Islet of Langerhans (tissue), 1 donor: ENCODE results near the gene B4GALT7.
"Not testable (repeated sequence)": the region's sequence is repeated elsewhere in the genome, so short reads cannot be mapped to it uniquely, and the experiment has no call there.

Experiments used
- FAIRE-seq: peaks from one replicate; lab custom pipeline; 2011; peaks lifted over from hg19 to GRCh38; lab: Jason Lieb, UNC

B4GALT7 gene

GRCh38 chr5:177599731-177600507, at the start of gene B4GALT7:
Gene B4GALT7 (plus strand): TSS chr5:177600132. CDS start chr5:177600211, 79 bp downstream.
- FAIRE-seq: no peak

GRCh38 chr5:177552839-177553455, 47.0 kb upstream of the B4GALT7 start:
- no peak for FAIRE-seq

- FAIRE-seq: no peak
These were observed 46.1 kb upstream of the B4GALT7 start for GRCh38 chr5:177553671-177554429.

- no peak for FAIRE-seq
These were observed 45.3 kb upstream of the B4GALT7 start, which contains the start of gene FAM193B for GRCh38 chr5:177554474-177555111. Gene FAM193B (minus strand): TSS chr5:177554563. CDS start chr5:177554458, 105 bp downstream.

GRCh38 chr5:177555228-177555627, 44.7 kb upstream of the B4GALT7 start:
- no peak for FAIRE-seq

GRCh38 chr5:177555665-177556064, 44.3 kb upstream of the B4GALT7 start:
- no peak for FAIRE-seq

- no peak for FAIRE-seq
These were observed 42.8 kb upstream of the B4GALT7 start for GRCh38 chr5:177557041-177557647.

GRCh38 chr5:177557796-177558195, 42.1 kb upstream of the B4GALT7 start:
- FAIRE-seq: no peak

GRCh38 chr5:177559446-177559941, 40.4 kb upstream of the B4GALT7 start:
- not testable (repeated sequence) for FAIRE-seq

- FAIRE-seq: no peak
These were observed 34.9 kb upstream of the B4GALT7 start for GRCh38 chr5:177565046-177565445.

GRCh38 chr5:177568326-177568725, 31.6 kb upstream of the B4GALT7 start:
- FAIRE-seq: no peak

- FAIRE-seq: no peak
These were observed 30.0 kb upstream of the B4GALT7 start for GRCh38 chr5:177569894-177570293.

- FAIRE-seq: no peak
These were observed 24.4 kb upstream of the B4GALT7 start for GRCh38 chr5:177575488-177575887.

- no peak for FAIRE-seq
These were observed 23.8 kb upstream of the B4GALT7 start for GRCh38 chr5:177576169-177576568.

- no peak for FAIRE-seq
These were observed 21.6 kb upstream of the B4GALT7 start for GRCh38 chr5:177578316-177578715.

- FAIRE-seq: no peak
These were observed 11.5 kb upstream of the B4GALT7 start for GRCh38 chr5:177588413-177588909.

- FAIRE-seq: no peak
These were observed 9.5 kb upstream of the B4GALT7 start for GRCh38 chr5:177590406-177590805.

GRCh38 chr5:177591690-177592009, 8.3 kb upstream of the B4GALT7 start:
- no peak for FAIRE-seq

GRCh38 chr5:177592010-177592834, 7.7 kb upstream of the B4GALT7 start, which contains the start of gene TMED9:
Gene TMED9 (plus strand): TSS chr5:177592203. CDS start chr5:177592215, 12 bp downstream.
- no peak for FAIRE-seq

GRCh38 chr5:177592905-177593304, 7.0 kb upstream of the B4GALT7 start:
- FAIRE-seq: no peak

GRCh38 chr5:177593511-177593910, 6.4 kb upstream of the B4GALT7 start:
- no peak for FAIRE-seq
